PC-9 (cell line): Measurements from ENCODE around the gene SLC46A2. TPM values are rescaled to one million over a fixed set of nuclear protein-coding genes. Genes with fewer than 3 reads are reported as not detected.

Experiments
- BruUV-seq: library from RNA; stranded (reverse); fragments of 400-500 nt; replicated peaks from 2 replicates; lab custom pipeline; 2021; lab: Mats Ljungman, UMichigan
- CTCF ChIA-PET: fragments of 300-600 bp; sonication (Branson Sonifier 250); formaldehyde crosslinking; loops from one replicate; lab custom pipeline; 2022; ENCODE audit warnings: antibody characterized with exemption; lab: Charles Lee
- POLR2A ChIA-PET: fragments of 300-600 bp; sonication (Branson Sonifier 250); formaldehyde crosslinking; loops from one replicate; lab custom pipeline; 2022; ENCODE audit warnings: antibody characterized with exemption; ENCODE audit not compliant: unreplicated experiment; lab: Charles Lee
- DNase-seq, 2 experiments: peaks; one replicate each; pipeline versions ENCODE4 v3.0.0 to v3.0.0-alpha.2; 2015 to 2022; ENCODE audit warnings: mixed read lengths in 1 of 2
- H2AFZ ChIP-seq: fragments of 200-600 bp; sonication (generic); 2 replicates; pipeline ENCODE4 v1.8.1; 2017; ENCODE audit warnings: antibody characterized with exemption
- H3F3A ChIP-seq: fragments of 200-600 bp; sonication (generic); 2 replicates; pipeline ENCODE4 v1.8.1; 2017; ENCODE audit warnings: antibody characterized with exemption, mild to moderate bottlenecking, low read depth; ENCODE audit not compliant: insufficient read depth
- H3K27ac ChIP-seq: fragments of 200-600 bp; sonication (generic); 2 replicates; pipeline ENCODE4 v1.6.1; 2016; ENCODE audit warnings: mixed run types
- H3K27me3 ChIP-seq: fragments of 200-600 bp; sonication (generic); 2 replicates; pipeline ENCODE4 v1.6.1; 2016; ENCODE audit warnings: low read depth, mixed run types; ENCODE audit not compliant: insufficient read depth
- H3K36me3 ChIP-seq: fragments of 200-600 bp; sonication (generic); 2 replicates; pipeline ENCODE4 v1.6.1; 2016; ENCODE audit warnings: low read depth, mixed run types
- H3K4me1 ChIP-seq: fragments of 200-600 bp; sonication (generic); replicated peaks from 2 replicates; pipeline ENCODE4 v1.6.1; 2016; ENCODE audit warnings: mixed run types; ENCODE audit not compliant: insufficient read depth
- H3K4me2 ChIP-seq: fragments of 200-600 bp; sonication (generic); 2 replicates; pipeline ENCODE4 v1.6.1; 2017; ENCODE audit warnings: mixed run types
- H3K4me3 ChIP-seq: fragments of 200-600 bp; sonication (generic); 2 replicates; pipeline ENCODE4 v1.6.1; 2016; ENCODE audit warnings: mixed run types
- H3K79me2 ChIP-seq: fragments of 200-600 bp; sonication (generic); 2 replicates; pipeline ENCODE4 v1.6.1; 2017; ENCODE audit warnings: low read depth, mixed run types
- H3K9me2 ChIP-seq: fragments of 200-600 bp; sonication (generic); 2 replicates; pipeline ENCODE4 v1.8.1; 2017; ENCODE audit warnings: mild to moderate bottlenecking; ENCODE audit not compliant: insufficient read depth
- H3K9me3 ChIP-seq: fragments of 200-600 bp; sonication (generic); 2 replicates; pipeline ENCODE4 v1.8.1; 2016; ENCODE audit warnings: low read depth; ENCODE audit not compliant: insufficient read depth
- H4K20me1 ChIP-seq: fragments of 200-600 bp; sonication (generic); 2 replicates; pipeline ENCODE4 v1.8.1; 2017; ENCODE audit not compliant: insufficient read depth
- CTCF ChIP-seq: fragments of 200-600 bp; sonication (generic); conservative IDR thresholded peaks from 2 replicates; pipeline ENCODE4 v1.6.1; 2017; ENCODE audit warnings: mixed run types, antibody characterized with exemption, mild to moderate bottlenecking, moderate library complexity
- EZH2 ChIP-seq: fragments of 200-600 bp; sonication (generic); IDR thresholded peaks from 2 replicates; pipeline ENCODE4 v1.8.0; 2017; ENCODE audit warnings: antibody characterized with exemption, low read depth
- intact Hi-C: fragments of 100-400 bp; cut with micrococcal nuclease; formaldehyde crosslinking; loops from one replicate; pipeline ENCODE4 v1.10.0; 2022; ENCODE audit not compliant: unreplicated experiment
- total RNA-seq: library from RNA; stranded (reverse); gene quantifications from 2 replicates; pipeline ENCODE4 v1.2.3, GENCODE V29; 2021

SLC46A2 gene
- total RNA-seq, 1 experiment from 2014 or later, result not detected

DNA sequence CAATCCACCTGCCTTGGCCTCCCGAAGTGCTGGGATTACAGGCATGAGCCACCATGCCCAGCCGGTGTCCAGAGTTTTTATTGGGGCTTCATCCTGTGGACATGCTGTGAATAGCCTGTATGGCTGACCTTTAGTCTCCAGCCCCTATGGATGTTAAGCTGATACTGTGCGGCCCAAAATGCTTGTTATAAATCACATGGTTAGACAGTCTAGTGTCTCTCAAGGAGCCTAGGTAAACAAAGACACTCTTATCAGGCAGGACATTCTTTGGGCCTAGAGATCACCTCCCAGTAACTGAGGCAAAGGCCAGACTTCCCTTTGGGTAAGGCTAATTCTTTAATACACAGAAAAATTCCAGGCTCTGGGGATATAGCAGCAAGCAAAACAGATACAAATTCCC lies 22.0 kb upstream of the SLC46A2 start:
- intact Hi-C loops, result no loop called here
- TF ChIP-seq CTCF (no peak), EZH2 (no peak)
- BruUV-seq, result no TSS peak
- no peak overlapping the region for H3K4me3 ChIP-seq
- CTCF ChIA-PET, result no interaction called here
- H3F3A ChIP-seq, result peaks cover 9% of the 10 kb centered on the region
- H3K27ac ChIP-seq, result no peak overlapping the region
- no peaks in the 10 kb centered on the region for H3K27me3 ChIP-seq
- no peaks in the 10 kb centered on the region for H3K9me3 ChIP-seq
- no peaks in the 10 kb centered on the region for H3K79me2 ChIP-seq
- DNase-seq, result no peak
- no peaks in the 10 kb centered on the region for H4K20me1 ChIP-seq
- H3K36me3 ChIP-seq, result no peaks in the 10 kb centered on the region
- no peak overlapping the region for H2AFZ ChIP-seq
- no peak overlapping the region for H3K4me2 ChIP-seq
- H3K9me2 ChIP-seq, result no peaks in the 10 kb centered on the region
- peaks cover 14% of the 10 kb centered on the region for H3K4me1 ChIP-seq
- POLR2A ChIA-PET, result no interaction called here

- intact Hi-C loops, result no loop called here
- H3K79me2 ChIP-seq, result no peaks in the 10 kb centered on the region
- H3K4me1 ChIP-seq, result peaks cover 5% of the 10 kb centered on the region
- no peak overlapping the region for H2AFZ ChIP-seq
- H3K27ac ChIP-seq, result no peak overlapping the region
- H3K9me2 ChIP-seq, result no peaks in the 10 kb centered on the region
- H3K4me2 ChIP-seq, result no peak overlapping the region
- ChIA-PET POLR2A (no interaction called here), CTCF (interaction anchor here (0.6 kb wide), 1 partner anchor 802 kb away, joined by 3 read pairs; no protein-coding TSS in a partner anchor)
- no peaks in the 10 kb centered on the region for H3K27me3 ChIP-seq
- no TSS peak for BruUV-seq
- TF ChIP-seq EZH2 (no peak), CTCF (no peak)
- H4K20me1 ChIP-seq, result no peaks in the 10 kb centered on the region
- H3F3A ChIP-seq, result peaks cover under 1% of the 10 kb centered on the region
- no peak overlapping the region for H3K4me3 ChIP-seq
- no peak for DNase-seq
- H3K9me3 ChIP-seq, result no peaks in the 10 kb centered on the region
- no peaks in the 10 kb centered on the region for H3K36me3 ChIP-seq
Observed at GRCh38 chr9:112911736-112912135, 21.1 kb upstream of the SLC46A2 start.

- Histone ChIP-seq H3K4me3 (no peak overlapping the region), H2AFZ (no peak overlapping the region), H3K9me3 (no peaks in the 10 kb centered on the region), H3K27ac (no peak overlapping the region), H3F3A (no peaks in the 10 kb centered on the region), H3K79me2 (no peaks in the 10 kb centered on the region), H3K4me2 (no peak overlapping the region), H3K9me2 (no peaks in the 10 kb centered on the region), H3K27me3 (no peaks in the 10 kb centered on the region), H3K4me1 (no peaks in the 10 kb centered on the region), H4K20me1 (no peaks in the 10 kb centered on the region), H3K36me3 (no peaks in the 10 kb centered on the region)
- ChIA-PET POLR2A (no interaction called here), CTCF (interaction anchor here (0.6 to 0.7 kb wide), 3 partner anchors 34 to 59 kb away, joined by 3 to 5 read pairs (median 5); no protein-coding TSS in a partner anchor)
- no peak for DNase-seq
- BruUV-seq, result no TSS peak
- intact Hi-C loops, result loop anchor here (10.0 kb wide), 2 partner anchors 440 to 790 kb away; no protein-coding TSS in a partner anchor
- no peak for TF ChIP-seq EZH2
- no peak for TF ChIP-seq CTCF
Observed at GRCh38 chr9:112905084-112905483, 14.4 kb upstream of the SLC46A2 start.
